ENCODE results near the gene CLDN10. TPM values are rescaled to one million over a fixed set of nuclear protein-coding genes. Genes with fewer than 3 reads are reported as not detected.

CLDN10 gene
- total RNA-seq, 1 donor from 2014 or later = not detected

- H3K9me3 Mint-ChIP-seq = no peaks in the 10 kb centered on the region
- ChIA-PET POLR2A (no interaction called here), CTCF (interaction anchor here (2.7 kb wide), 1 partner anchor 293 kb away, joined by 11 read pairs; no protein-coding TSS in a partner anchor)
- ATAC-seq (ENCODE audit: low read depth) = no peak
- intact Hi-C loops (cut with micrococcal nuclease) = no loop called here
- no peaks in the 10 kb centered on the region for H3K4me1 Mint-ChIP-seq
- H3K27ac Mint-ChIP-seq = no peak overlapping the region
- peaks cover 8% of the 10 kb centered on the region for H3K27me3 Mint-ChIP-seq
- no peaks in the 10 kb centered on the region for H3K36me3 Mint-ChIP-seq (ENCODE audit: low read depth)
- no peak overlapping the region for H3K4me3 Mint-ChIP-seq
- no peak for DNase-seq
- TF ChIP-seq CTCF (IDR thresholded peaks at IDR 0.05) = no peak
Observed at GRCh38 chr13:95541308-95541707, 11.2 kb upstream of the CLDN10 start.

- DNase-seq (no peak), ATAC-seq (ENCODE audit: low read depth) (no peak)
- TF ChIP-seq CTCF (IDR thresholded peaks at IDR 0.05) = no peak
- intact Hi-C loops (cut with micrococcal nuclease) = no loop called here
- peaks cover 8% of the 10 kb centered on the region for H3K27me3 Mint-ChIP-seq
- POLR2A ChIA-PET = no interaction called here
- H3K36me3 Mint-ChIP-seq (ENCODE audit: low read depth) = no peaks in the 10 kb centered on the region
- no peak overlapping the region for H3K4me3 Mint-ChIP-seq
- no peaks in the 10 kb centered on the region for H3K9me3 Mint-ChIP-seq
- H3K27ac Mint-ChIP-seq = no peak overlapping the region
- CTCF ChIA-PET = interaction anchor here (2.7 kb wide), 1 partner anchor 292 kb away, joined by 11 read pairs; no protein-coding TSS in a partner anchor
- no peaks in the 10 kb centered on the region for H3K4me1 Mint-ChIP-seq
Observed at GRCh38 chr13:95541911-95542474, 10.5 kb upstream of the CLDN10 start.

- Mint-ChIP-seq H3K9me3 (no peaks in the 10 kb centered on the region), H3K27ac (no peak overlapping the region), H3K36me3 (ENCODE audit: low read depth) (no peaks in the 10 kb centered on the region), H3K4me3 (no peak overlapping the region), H3K27me3 (peaks cover 16% of the 10 kb centered on the region), H3K4me1 (no peaks in the 10 kb centered on the region)
- no peak for DNase-seq
- POLR2A ChIA-PET = no interaction called here
- CTCF ChIA-PET = no interaction called here
- intact Hi-C loops (cut with micrococcal nuclease) = no loop called here
- no peak for ATAC-seq (ENCODE audit: low read depth)
- no peak for TF ChIP-seq CTCF (IDR thresholded peaks at IDR 0.05)
Observed at GRCh38 chr13:95544293-95544692, 8.2 kb upstream of the CLDN10 start.

- Mint-ChIP-seq H3K36me3 (ENCODE audit: low read depth) (no peaks in the 10 kb centered on the region), H3K27me3 (peaks cover 28% of the 10 kb centered on the region), H3K9me3 (no peaks in the 10 kb centered on the region), H3K4me1 (no peaks in the 10 kb centered on the region), H3K27ac (no peak overlapping the region), H3K4me3 (no peak overlapping the region)
- intact Hi-C loops (cut with micrococcal nuclease) = no loop called here
- no peak for TF ChIP-seq CTCF (IDR thresholded peaks at IDR 0.05)
- DNase-seq (no peak), ATAC-seq (ENCODE audit: low read depth) (no peak)
- CTCF ChIA-PET = no interaction called here
- POLR2A ChIA-PET = no interaction called here
Observed at GRCh38 chr13:95546919-95547318, 5.6 kb upstream of the CLDN10 start.

GRCh38 chr13:95547531-95548167 is 4.9 kb upstream of the CLDN10 start:
- no peak overlapping the region for H3K4me3 Mint-ChIP-seq
- no peaks in the 10 kb centered on the region for H3K4me1 Mint-ChIP-seq
- ATAC-seq (ENCODE audit: low read depth) = no peak
- no peak for TF ChIP-seq CTCF (IDR thresholded peaks at IDR 0.05)
- DNase-seq = no peak
- no peaks in the 10 kb centered on the region for H3K36me3 Mint-ChIP-seq (ENCODE audit: low read depth)
- POLR2A ChIA-PET = no interaction called here
- H3K27me3 Mint-ChIP-seq = peaks cover 28% of the 10 kb centered on the region
- CTCF ChIA-PET = no interaction called here
- intact Hi-C loops (cut with micrococcal nuclease) = no loop called here
- H3K9me3 Mint-ChIP-seq = no peaks in the 10 kb centered on the region
- H3K27ac Mint-ChIP-seq = no peak overlapping the region

All from activated B cell treated with CpG ODN at 0.5 μM for 24 hours (primary cell).